ENCODE measurements around the gene ALDH9A1.

ALDH9A1 gene

DNA sequence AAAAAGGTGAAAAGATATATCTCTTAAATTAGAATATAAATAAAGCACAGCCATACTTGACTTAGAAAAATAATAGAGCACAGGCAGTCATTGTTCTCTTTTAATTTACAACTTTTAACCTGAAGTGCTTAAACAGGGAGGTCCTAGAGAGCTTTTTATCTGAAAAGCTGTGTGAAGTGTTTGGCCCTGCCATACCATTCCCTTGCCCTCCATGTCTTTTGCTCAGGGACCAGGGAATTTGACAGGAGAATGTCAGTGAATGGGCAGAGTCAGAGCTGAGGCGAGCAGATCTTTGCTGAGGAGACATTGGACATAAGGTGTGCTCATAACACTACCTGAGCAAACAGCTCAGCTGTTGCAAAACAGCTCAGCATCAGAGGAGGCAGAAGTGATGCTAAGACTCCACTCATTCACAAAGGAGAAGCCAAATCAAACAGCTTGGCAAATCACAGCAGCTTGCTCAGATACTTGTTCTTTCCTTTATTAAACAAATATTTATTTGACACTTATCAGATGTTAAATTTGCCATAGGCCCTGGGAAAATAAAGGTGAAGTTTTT, 82.2 kb downstream of the ALDH9A1 start:
- no peak for DNase-seq
